ENCODE data around the gene CCDC88A.
"Not testable (repeated sequence)": the region's sequence is repeated elsewhere in the genome, so short reads cannot be mapped to it uniquely, and the experiment has no call there.

DNA sequence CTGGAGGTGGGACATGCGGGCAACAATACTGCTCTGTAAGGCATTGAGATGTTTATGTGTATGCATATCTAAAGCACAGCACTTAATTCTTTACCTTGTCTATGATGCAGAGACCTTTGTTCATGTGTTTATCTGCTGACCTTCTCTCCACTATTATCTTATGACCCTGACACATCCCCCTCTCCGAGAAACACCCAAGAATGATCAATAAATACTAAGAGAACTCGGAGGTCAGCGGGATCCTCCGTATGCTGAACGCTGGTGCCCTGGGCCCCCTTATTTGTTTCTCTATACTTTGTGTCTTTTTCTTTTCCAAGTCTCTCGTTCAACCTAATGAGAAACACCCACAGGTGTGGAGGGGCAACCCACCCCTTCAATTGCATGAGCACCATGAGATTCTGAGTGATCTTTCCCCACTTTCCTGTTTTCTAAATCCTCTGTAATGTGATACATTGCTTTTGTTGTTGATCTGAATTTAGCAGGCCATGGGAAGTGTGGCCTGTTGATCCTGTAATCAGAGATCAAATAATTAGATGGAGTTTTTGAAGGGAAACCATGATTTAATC, 139.7 kb downstream of the CCDC88A start:
- not testable (repeated sequence) for TF ChIP-seq EGR1 (IDR thresholded peaks at IDR 0.05; ENCODE audit: low read depth in 2 of 2); JUND (IDR thresholded peaks at IDR 0.05); RAD21 (IDR thresholded peaks at IDR 0.05); FOXA2 (IDR thresholded peaks at IDR 0.05); GABPA (IDR thresholded peaks at IDR 0.05 in 1 of 2, conservative IDR thresholded peaks at IDR 0.05 in 1 of 2); TAF1 (conservative IDR thresholded peaks at IDR 0.05); SP1 (IDR thresholded peaks at IDR 0.05); FOXA1 (IDR thresholded peaks at IDR 0.05)
- TF ChIP-seq, protein P1, sequence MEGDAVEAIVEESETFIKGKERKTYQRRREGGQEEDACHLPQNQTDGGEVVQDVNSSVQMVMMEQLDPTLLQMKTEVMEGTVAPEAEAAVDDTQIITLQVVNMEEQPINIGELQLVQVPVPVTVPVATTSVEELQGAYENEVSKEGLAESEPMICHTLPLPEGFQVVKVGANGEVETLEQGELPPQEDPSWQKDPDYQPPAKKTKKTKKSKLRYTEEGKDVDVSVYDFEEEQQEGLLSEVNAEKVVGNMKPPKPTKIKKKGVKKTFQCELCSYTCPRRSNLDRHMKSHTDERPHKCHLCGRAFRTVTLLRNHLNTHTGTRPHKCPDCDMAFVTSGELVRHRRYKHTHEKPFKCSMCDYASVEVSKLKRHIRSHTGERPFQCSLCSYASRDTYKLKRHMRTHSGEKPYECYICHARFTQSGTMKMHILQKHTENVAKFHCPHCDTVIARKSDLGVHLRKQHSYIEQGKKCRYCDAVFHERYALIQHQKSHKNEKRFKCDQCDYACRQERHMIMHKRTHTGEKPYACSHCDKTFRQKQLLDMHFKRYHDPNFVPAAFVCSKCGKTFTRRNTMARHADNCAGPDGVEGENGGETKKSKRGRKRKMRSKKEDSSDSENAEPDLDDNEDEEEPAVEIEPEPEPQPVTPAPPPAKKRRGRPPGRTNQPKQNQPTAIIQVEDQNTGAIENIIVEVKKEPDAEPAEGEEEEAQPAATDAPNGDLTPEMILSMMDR (IDR thresholded peaks at IDR 0.05; ENCODE audit: low read depth, low read length, missing input control): not testable (repeated sequence)
- TF ChIP-seq, protein P2, sequence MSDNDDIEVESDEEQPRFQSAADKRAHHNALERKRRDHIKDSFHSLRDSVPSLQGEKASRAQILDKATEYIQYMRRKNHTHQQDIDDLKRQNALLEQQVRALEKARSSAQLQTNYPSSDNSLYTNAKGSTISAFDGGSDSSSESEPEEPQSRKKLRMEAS (IDR thresholded peaks at IDR 0.05): not testable (repeated sequence)
- TF ChIP-seq, protein P3, sequence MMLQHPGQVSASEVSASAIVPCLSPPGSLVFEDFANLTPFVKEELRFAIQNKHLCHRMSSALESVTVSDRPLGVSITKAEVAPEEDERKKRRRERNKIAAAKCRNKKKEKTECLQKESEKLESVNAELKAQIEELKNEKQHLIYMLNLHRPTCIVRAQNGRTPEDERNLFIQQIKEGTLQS (IDR thresholded peaks at IDR 0.05): not testable (repeated sequence)
- TF ChIP-seq, protein P4, sequence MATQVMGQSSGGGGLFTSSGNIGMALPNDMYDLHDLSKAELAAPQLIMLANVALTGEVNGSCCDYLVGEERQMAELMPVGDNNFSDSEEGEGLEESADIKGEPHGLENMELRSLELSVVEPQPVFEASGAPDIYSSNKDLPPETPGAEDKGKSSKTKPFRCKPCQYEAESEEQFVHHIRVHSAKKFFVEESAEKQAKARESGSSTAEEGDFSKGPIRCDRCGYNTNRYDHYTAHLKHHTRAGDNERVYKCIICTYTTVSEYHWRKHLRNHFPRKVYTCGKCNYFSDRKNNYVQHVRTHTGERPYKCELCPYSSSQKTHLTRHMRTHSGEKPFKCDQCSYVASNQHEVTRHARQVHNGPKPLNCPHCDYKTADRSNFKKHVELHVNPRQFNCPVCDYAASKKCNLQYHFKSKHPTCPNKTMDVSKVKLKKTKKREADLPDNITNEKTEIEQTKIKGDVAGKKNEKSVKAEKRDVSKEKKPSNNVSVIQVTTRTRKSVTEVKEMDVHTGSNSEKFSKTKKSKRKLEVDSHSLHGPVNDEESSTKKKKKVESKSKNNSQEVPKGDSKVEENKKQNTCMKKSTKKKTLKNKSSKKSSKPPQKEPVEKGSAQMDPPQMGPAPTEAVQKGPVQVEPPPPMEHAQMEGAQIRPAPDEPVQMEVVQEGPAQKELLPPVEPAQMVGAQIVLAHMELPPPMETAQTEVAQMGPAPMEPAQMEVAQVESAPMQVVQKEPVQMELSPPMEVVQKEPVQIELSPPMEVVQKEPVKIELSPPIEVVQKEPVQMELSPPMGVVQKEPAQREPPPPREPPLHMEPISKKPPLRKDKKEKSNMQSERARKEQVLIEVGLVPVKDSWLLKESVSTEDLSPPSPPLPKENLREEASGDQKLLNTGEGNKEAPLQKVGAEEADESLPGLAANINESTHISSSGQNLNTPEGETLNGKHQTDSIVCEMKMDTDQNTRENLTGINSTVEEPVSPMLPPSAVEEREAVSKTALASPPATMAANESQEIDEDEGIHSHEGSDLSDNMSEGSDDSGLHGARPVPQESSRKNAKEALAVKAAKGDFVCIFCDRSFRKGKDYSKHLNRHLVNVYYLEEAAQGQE (IDR thresholded peaks at IDR 0.05): not testable (repeated sequence)
